Bronchial smooth muscle cell (primary cell): ENCODE measurements around the gene GABRR1. TPM values are rescaled to one million over a fixed set of nuclear protein-coding genes. Genes with fewer than 3 reads are reported as not detected.

ENCODE experiments used
- total RNA-seq: library from RNA; depleted of rRNA; stranded (reverse); fragments of >200 nt; gene quantifications from 2 replicates; pipeline ENCODE4 v1.2.1, GENCODE V29; 2014

GABRR1 gene
- total RNA-seq = not detected in 2 replicates

GRCh38 chr6:89217299-89217910, at the start of gene GABRR1:
Gene GABRR1 (minus strand): TSS chr6:89217358. CDS start chr6:89217322, 36 bp downstream.

GRCh38 chr6:89145956-89146717, 71.0 kb downstream of the GABRR1 start, which contains the start of gene PM20D2:
Gene PM20D2 (plus strand): TSS chr6:89146055. CDS start chr6:89146145, 90 bp downstream.

Other genes with a start within 250 kb of the GABRR1 start
- 26.7 and 33.7 TPM in 2 replicates for gene PNRC1, start 136.6 kb downstream of the GABRR1 start, total RNA-seq
- gene SRSF12, start 99.3 kb downstream of the GABRR1 start, total RNA-seq = not detected in 2 replicates
- gene PM20D2, start 71.3 kb downstream of the GABRR1 start, total RNA-seq = 0.63 and 1.2 TPM in 2 replicates
- 0.16 and 0.52 TPM in 2 replicates for gene GABRR2, start 97.9 kb upstream of the GABRR1 start, total RNA-seq
- 10.9 and 15.8 TPM in 2 replicates for gene UBE2J1, start 135.4 kb upstream of the GABRR1 start, total RNA-seq
- 0.09 and 0.32 TPM in 2 replicates for gene RRAGD, start 194.9 kb upstream of the GABRR1 start, total RNA-seq
- 0.47 and 0.60 TPM in 2 replicates for gene ANKRD6, start 215.8 kb upstream of the GABRR1 start, total RNA-seq